ENCODE data around the gene DPP7. TPM values are rescaled to one million over a fixed set of nuclear protein-coding genes. Genes with fewer than 3 reads are reported as not detected.
"Not testable (repeated sequence)": the region's sequence is repeated elsewhere in the genome, so short reads cannot be mapped to it uniquely, and the experiment has no call there.

The DPP7 gene
- total and polyA plus RNA-seq, 2 of the 8 experiments (the other 6 are each of a cell fraction or from before 2014, with no cell fraction given): 21.2 to 26.8 TPM

DNA sequence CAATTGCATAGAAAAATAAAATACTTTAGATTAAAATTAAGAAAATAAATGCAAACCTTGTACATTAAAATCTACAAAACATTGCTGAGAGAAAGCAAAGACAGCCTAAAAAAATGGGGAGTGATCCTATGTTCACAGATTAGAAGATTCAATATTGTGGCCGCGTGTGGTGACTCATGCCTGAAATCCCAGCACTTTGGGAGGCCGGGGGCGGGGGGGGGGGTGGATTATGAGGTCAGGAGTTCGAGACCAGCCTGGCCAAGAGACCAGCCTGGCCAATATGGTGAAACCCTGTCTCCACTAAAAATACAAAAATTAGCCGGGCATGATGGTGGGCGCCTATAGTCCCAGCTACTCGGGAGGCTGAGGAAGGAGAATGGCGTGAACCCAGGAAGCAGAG is 20.6 kb upstream of the DPP7 start:
- not testable (repeated sequence) for H2BK5ac ChIP-seq (ENCODE audit: low read depth, low read length); H3K79me1 ChIP-seq (ENCODE audit: low read depth, low read length); H4K91ac ChIP-seq (replicated peaks; ENCODE audit: insufficient read length, low read length); H4K5ac ChIP-seq (ENCODE audit: insufficient read length, low read depth, low read length); H3K9me3 ChIP-seq (ENCODE audit: insufficient read depth in 2 of 2, low read depth in 1 of 2, low read length in 1 of 2); H3K4ac ChIP-seq (replicated peaks; ENCODE audit: insufficient read length, low read depth, low read length); H4K8ac ChIP-seq (ENCODE audit: extremely low read depth, insufficient read depth, low read length); H3K56ac ChIP-seq (replicated peaks; ENCODE audit: insufficient read length, low read depth, low read length); H3K36me3 ChIP-seq (ENCODE audit: control insufficient read depth in 2 of 4, insufficient read depth in 4 of 4, low read length in 3 of 4); H3K18ac ChIP-seq (ENCODE audit: extremely low read depth, low read length); H3K9ac ChIP-seq (replicated peaks in 1 of 4; ENCODE audit: extremely low read depth in 1 of 4, low read depth in 3 of 4, low read length in 3 of 4); DNase-seq (ENCODE audit: low read depth in 1 of 2, low spot score in 2 of 2); H2BK120ac ChIP-seq (replicated peaks; ENCODE audit: low read depth, low read length); FAIRE-seq; H4K20me1 ChIP-seq (replicated peaks in 1 of 2; ENCODE audit: control insufficient read depth in 1 of 2, insufficient read depth in 2 of 2, low read length in 2 of 2); H3K27ac ChIP-seq (ENCODE audit: low read depth, low read length); H3K79me2 ChIP-seq (ENCODE audit: control insufficient read depth in 1 of 2, insufficient read depth in 2 of 2, low read length in 2 of 2); H2BK12ac ChIP-seq (ENCODE audit: low read depth, low read length); H2BK20ac ChIP-seq (ENCODE audit: low read length); H3K23ac ChIP-seq (ENCODE audit: insufficient read length); H2BK15ac ChIP-seq (ENCODE audit: low read length); H2AK5ac ChIP-seq (ENCODE audit: low read depth, low read length); H2AFZ ChIP-seq (ENCODE audit: low read length); H3K14ac ChIP-seq (ENCODE audit: insufficient read length); H3K4me2 ChIP-seq (ENCODE audit: insufficient read depth in 1 of 2, low read depth in 2 of 2, low read length in 2 of 2); H3K4me3 ChIP-seq (ENCODE audit: extremely low read depth in 1 of 4, insufficient read depth in 2 of 4, low read depth in 3 of 4, low read length in 4 of 4); H3K23me2 ChIP-seq (ENCODE audit: low read depth, low read length)
- ChIA-PET POLR2A (ENCODE audit: partially characterized antibody) (interaction anchor here (1.2 kb wide), 1 partner anchor 28 kb away, joined by 3 read pairs; no protein-coding TSS in a partner anchor), CTCF (ENCODE audit: partially characterized antibody) (interaction anchor here (1.1 to 1.5 kb wide), 4 partner anchors 15 to 42 kb away, joined by 4 to 5 read pairs (median 5); no protein-coding TSS in a partner anchor)
- Histone ChIP-seq H3K4me1 (replicated peaks in 1 of 4; ENCODE audit: control insufficient read depth in 3 of 4, insufficient read depth in 4 of 4, low read length in 3 of 4) (peaks cover 0 to 15% (median 11%) of the 10 kb centered on the region in 4 experiments; a peak in 6 of 7 replicates), H3K27me3 (replicated peaks in 1 of 4; ENCODE audit: control insufficient read depth in 3 of 4, extremely low read depth in 1 of 4, insufficient read depth in 3 of 4, low read length in 3 of 4) (peaks cover 20 to 46% (median 40%) of the 10 kb centered on the region in 4 experiments)
- 85% methylated on average over 9 of the region's 9 CpGs; no CpG with 5 or more reads in 1 of the 2 experiments for WGBS, 2 experiments (ENCODE audit: extremely low coverage in 1 of 2, insufficient coverage in 1 of 2, insufficient read length in 1 of 2, insufficient replicate concordance in 2 of 2, low coverage in 1 of 2, low lambda C conversion rate in 2 of 2, missing lambda C conversion rate in 1 of 2)
